Osteocyte (in vitro differentiated cells): ENCODE data around the gene TNPO3. TPM values are rescaled to one million over a fixed set of nuclear protein-coding genes. Genes with fewer than 3 reads are reported as not detected.

ENCODE experiments used
- DNase-seq: peaks from one replicate; pipeline ENCODE4 v3.0.0; 2021; ENCODE audit warnings: mixed read lengths; ENCODE audit not compliant: unreplicated experiment; ENCODE audit errors: extremely low spot score
- H3K27ac Mint-ChIP-seq: one replicate; pipeline ENCODE4 v1.8.0; 2021; ENCODE audit warnings: mild to moderate bottlenecking, mixed read lengths; ENCODE audit not compliant: unreplicated experiment
- H3K27me3 Mint-ChIP-seq: one replicate; pipeline ENCODE4 v1.8.0; 2021; ENCODE audit warnings: mixed read lengths; ENCODE audit not compliant: unreplicated experiment
- H3K36me3 Mint-ChIP-seq: one replicate; pipeline ENCODE4 v1.8.0; 2021; ENCODE audit warnings: mixed read lengths; ENCODE audit not compliant: unreplicated experiment
- H3K4me1 Mint-ChIP-seq: one replicate; pipeline ENCODE4 v1.8.0; 2021; ENCODE audit warnings: mixed read lengths; ENCODE audit not compliant: unreplicated experiment
- H3K4me3 Mint-ChIP-seq: one replicate; pipeline ENCODE4 v1.8.0; 2021; ENCODE audit warnings: mild to moderate bottlenecking, moderate library complexity, mixed read lengths; ENCODE audit not compliant: unreplicated experiment
- H3K9me3 Mint-ChIP-seq: one replicate; pipeline ENCODE4 v1.8.0; 2021; ENCODE audit warnings: mixed read lengths; ENCODE audit not compliant: unreplicated experiment
- CTCF ChIP-seq: fragments of 200-600 bp; sonication (generic); IDR thresholded peaks from 2 replicates; pipeline ENCODE4 v1.5.0; 2021; ENCODE audit warnings: antibody characterized with exemption, mild to moderate bottlenecking, moderate library complexity
- total RNA-seq: library from RNA; stranded (reverse); gene quantifications from 2 replicates; pipeline ENCODE4 v1.2.1, GENCODE V29; 2021

TNPO3 gene
- total RNA-seq, 1 donor from 2014 or later = 46.0 TPM

GRCh38 chr7:129037585-129037984 lies 17.3 kb downstream of the TNPO3 start:
- no peak for DNase-seq
- no peak for TF ChIP-seq CTCF
- H3K27ac Mint-ChIP-seq = no peak overlapping the region
- no peaks in the 10 kb centered on the region for H3K9me3 Mint-ChIP-seq
- peaks cover 14% of the 10 kb centered on the region for H3K4me1 Mint-ChIP-seq
- no peak overlapping the region for H3K4me3 Mint-ChIP-seq
- H3K36me3 Mint-ChIP-seq = peaks cover 38% of the 10 kb centered on the region
- H3K27me3 Mint-ChIP-seq = no peaks in the 10 kb centered on the region

GRCh38 chr7:129032017-129032416 lies 22.9 kb downstream of the TNPO3 start:
- Mint-ChIP-seq H3K27me3 (no peaks in the 10 kb centered on the region), H3K36me3 (peaks cover 37% of the 10 kb centered on the region), H3K27ac (no peak overlapping the region), H3K4me3 (no peak overlapping the region), H3K4me1 (peaks cover 2% of the 10 kb centered on the region), H3K9me3 (no peaks in the 10 kb centered on the region)
- no peak for TF ChIP-seq CTCF
- DNase-seq = no peak

- DNase-seq = no peak
- Mint-ChIP-seq H3K27ac (no peak overlapping the region), H3K4me3 (no peak overlapping the region), H3K4me1 (no peaks in the 10 kb centered on the region), H3K9me3 (no peaks in the 10 kb centered on the region), H3K36me3 (peaks cover 35% of the 10 kb centered on the region), H3K27me3 (no peaks in the 10 kb centered on the region)
- TF ChIP-seq CTCF = no peak
Measured at GRCh38 chr7:129030440-129030839, 24.5 kb downstream of the TNPO3 start.

- H3K4me1 Mint-ChIP-seq = peaks cover 6% of the 10 kb centered on the region
- H3K36me3 Mint-ChIP-seq = peaks cover 9% of the 10 kb centered on the region
- H3K9me3 Mint-ChIP-seq = no peaks in the 10 kb centered on the region
- H3K27me3 Mint-ChIP-seq = no peaks in the 10 kb centered on the region
- no peak overlapping the region for H3K27ac Mint-ChIP-seq
- TF ChIP-seq CTCF = no peak
- no peak overlapping the region for H3K4me3 Mint-ChIP-seq
- no peak for DNase-seq
Measured at GRCh38 chr7:129024125-129024524, 30.8 kb downstream of the TNPO3 start.

GRCh38 chr7:129021656-129022055 lies 33.3 kb downstream of the TNPO3 start:
- no peak overlapping the region for H3K27ac Mint-ChIP-seq

More at GRCh38 chr7:129021656-129022055, 33.3 kb downstream of the TNPO3 start:
- Mint-ChIP-seq H3K36me3 (peaks cover 7% of the 10 kb centered on the region), H3K4me3 (no peak overlapping the region), H3K27me3 (no peaks in the 10 kb centered on the region), H3K9me3 (no peaks in the 10 kb centered on the region), H3K4me1 (peaks cover 6% of the 10 kb centered on the region)
- TF ChIP-seq CTCF = no peak
- no peak for DNase-seq
